Aorta (tissue), 5 donors: ENCODE data around the gene MAP3K4. TPM values are rescaled to one million over a fixed set of nuclear protein-coding genes. Genes with fewer than 3 reads are reported as not detected.

ENCODE experiments used
- ATAC-seq: fragments of 200-7000 bp; cut with Tn5 transposase; one replicate; pipeline ENCODE4 v1.9.1; 2022; ENCODE audit warnings: moderate library complexity; ENCODE audit not compliant: low FRiP score
- DNase-seq, 2 donors: peaks; one replicate each; pipeline ENCODE4 v3.0.0-alpha.2; 2020
- H3K27ac ChIP-seq, 2 donors: one replicate each; pipeline ENCODE4 v1.5.1; 2013; ENCODE audit warnings: low read length in 2 of 2, mild to moderate bottlenecking in 2 of 2, moderate library complexity in 2 of 2, control low read depth in 1 of 2, inconsistent platforms in 1 of 2, low read depth in 1 of 2
- H3K27me3 ChIP-seq, 2 donors: one replicate each; pipeline ENCODE4 v1.6.1; 2013; ENCODE audit warnings: control low read depth in 1 of 2, low read length in 1 of 2, mild to moderate bottlenecking in 1 of 2, moderate library complexity in 1 of 2; ENCODE audit not compliant: insufficient read depth in 2 of 2, control insufficient read depth in 1 of 2
- H3K36me3 ChIP-seq, 2 donors: one replicate each; pipeline ENCODE4 v1.6.1; 2013; ENCODE audit warnings: control low read depth in 1 of 2, low read length in 1 of 2, mild to moderate bottlenecking in 1 of 2; ENCODE audit not compliant: insufficient read depth in 2 of 2, control insufficient read depth in 1 of 2
- H3K4me1 ChIP-seq, 2 donors: one replicate each; pipeline ENCODE4 v1.6.1; 2013; ENCODE audit warnings: low read length in 2 of 2, control low read depth in 1 of 2, mild to moderate bottlenecking in 1 of 2, moderate library complexity in 1 of 2; ENCODE audit not compliant: insufficient read depth in 2 of 2, control insufficient read depth in 1 of 2
- H3K4me3 ChIP-seq, 2 donors: one replicate each; pipeline ENCODE4 v1.5.1; 2013; ENCODE audit warnings: low read length in 2 of 2, control low read depth in 1 of 2, mild to moderate bottlenecking in 1 of 2
- H3K9me3 ChIP-seq: one replicate; pipeline ENCODE4 v1.6.1; 2013; ENCODE audit warnings: mild to moderate bottlenecking, low read length; ENCODE audit not compliant: control insufficient read depth
- WGBS, 2 donors: extraction: QIAGEN DNeasy Blood & Tissue Kit; methylation state at CpG; one replicate each; pipeline ENCODE4 v1.1.7; 2013; 5-methylcytosine and 5-hydroxymethylcytosine counted together
- intact Hi-C, 2 donors: fragments of 100-400 bp; cut with DNase I; formaldehyde crosslinking; loops; one replicate each; pipeline versions ENCODE4 v1.14.2 to v1.15.0; 2022
- polyA plus RNA-seq, 2 donors: library from polyadenylated mRNA; stranded (reverse); fragments of 200-250 nt; gene quantifications; one replicate each; pipeline ENCODE4 v1.2.3, GENCODE V29; 2013
- total RNA-seq, 2 donors: library from RNA; stranded (reverse); fragmentation: NEBNext Ultra II Directional; extraction: Animal tissue kit (Norgen Biotek cat#: 25700); gene quantifications; one replicate each; pipeline ENCODE4 v1.2.1, GENCODE V29; 2021
- donor health status: healthy with polysubstance abuse.
- donor health status: Bipolar disorder and iron deficiency.
- donor health status: DM: no; HTN: no; CAD: no.
- donor health status: DM: no; HTN: no; CAD: no.
- donor health status: DM: yes; HTN: yes; CAD: no.

MAP3K4 gene
- total and polyA plus RNA-seq, 4 donors = 5.3 to 63.7 (median 32.8) TPM

DNA sequence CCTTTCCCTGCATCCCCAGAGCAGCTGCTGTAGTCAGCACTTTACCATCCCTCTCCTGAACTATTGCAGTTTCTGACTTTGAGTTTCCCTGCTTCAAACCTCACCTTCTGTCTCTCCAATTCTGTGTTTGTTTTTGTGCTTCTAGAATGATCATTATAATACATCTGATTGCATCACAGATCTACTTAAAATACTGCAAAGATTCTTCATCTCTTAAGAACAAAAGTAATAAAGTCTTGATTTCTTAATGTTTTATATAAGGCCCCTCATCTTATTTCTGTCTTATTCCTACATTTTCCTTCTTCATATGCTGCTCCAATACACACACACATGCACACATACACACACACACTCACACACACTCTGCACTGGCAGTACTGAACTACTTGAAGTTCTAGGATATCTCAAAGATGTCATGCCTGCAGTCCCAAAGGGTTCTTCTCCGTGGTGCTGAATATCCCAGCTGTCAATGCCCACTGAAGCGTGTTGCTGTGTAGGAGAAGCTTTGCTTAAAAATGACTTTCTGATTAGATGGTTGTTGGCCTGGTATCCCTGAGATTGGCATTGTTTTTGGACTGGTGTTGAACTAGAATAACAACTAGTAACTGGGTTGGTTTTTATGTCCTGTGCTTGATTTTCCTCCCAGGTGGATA lies 97.2 kb downstream of the MAP3K4 start:
- no peak for DNase-seq
- no peaks in the 10 kb centered on the region for H3K9me3 ChIP-seq
- no peak overlapping the region for H3K4me3 ChIP-seq
- H3K36me3 ChIP-seq = peaks cover 6 to 8% of the 10 kb centered on the region in 2 donors
- intact Hi-C loops = no loop called here
- no peak overlapping the region for H3K27ac ChIP-seq
- ATAC-seq = no peak
- no peaks in the 10 kb centered on the region for H3K4me1 ChIP-seq
- no peaks in the 10 kb centered on the region for H3K27me3 ChIP-seq
- 60 to 62% methylated on average over 2 of the region's 2 CpGs for WGBS, 2 donors

DNA sequence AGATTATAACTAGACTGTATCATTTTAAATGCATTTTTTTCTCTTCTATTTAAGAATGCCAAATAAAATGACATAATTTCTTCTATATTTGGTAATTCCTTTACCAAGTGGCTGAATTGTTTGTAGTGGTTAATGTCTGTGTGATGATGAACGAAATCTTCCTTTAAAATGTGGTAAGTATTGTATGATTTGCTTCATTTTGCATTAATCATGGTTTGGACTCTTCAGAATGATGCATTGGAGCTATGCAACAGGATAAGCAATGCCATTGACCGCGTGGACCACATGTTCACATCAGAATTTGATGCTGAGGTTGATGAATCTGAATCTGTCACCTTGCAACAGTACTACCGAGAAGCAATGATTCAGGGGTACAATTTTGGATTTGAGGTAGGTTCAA lies 99.6 kb downstream of the MAP3K4 start:
- Histone ChIP-seq H3K36me3 (peaks cover 3 to 8% of the 10 kb centered on the region in 2 donors), H3K27me3 (no peaks in the 10 kb centered on the region), H3K27ac (no peak overlapping the region), H3K4me3 (no peak overlapping the region), H3K9me3 (no peaks in the 10 kb centered on the region), H3K4me1 (no peaks in the 10 kb centered on the region)
- ATAC-seq = no peak
- intact Hi-C loops = no loop called here
- DNase-seq = no peak
- WGBS, 2 donors = 85 to 87% methylated on average over 4 of the region's 4 CpGs

DNA sequence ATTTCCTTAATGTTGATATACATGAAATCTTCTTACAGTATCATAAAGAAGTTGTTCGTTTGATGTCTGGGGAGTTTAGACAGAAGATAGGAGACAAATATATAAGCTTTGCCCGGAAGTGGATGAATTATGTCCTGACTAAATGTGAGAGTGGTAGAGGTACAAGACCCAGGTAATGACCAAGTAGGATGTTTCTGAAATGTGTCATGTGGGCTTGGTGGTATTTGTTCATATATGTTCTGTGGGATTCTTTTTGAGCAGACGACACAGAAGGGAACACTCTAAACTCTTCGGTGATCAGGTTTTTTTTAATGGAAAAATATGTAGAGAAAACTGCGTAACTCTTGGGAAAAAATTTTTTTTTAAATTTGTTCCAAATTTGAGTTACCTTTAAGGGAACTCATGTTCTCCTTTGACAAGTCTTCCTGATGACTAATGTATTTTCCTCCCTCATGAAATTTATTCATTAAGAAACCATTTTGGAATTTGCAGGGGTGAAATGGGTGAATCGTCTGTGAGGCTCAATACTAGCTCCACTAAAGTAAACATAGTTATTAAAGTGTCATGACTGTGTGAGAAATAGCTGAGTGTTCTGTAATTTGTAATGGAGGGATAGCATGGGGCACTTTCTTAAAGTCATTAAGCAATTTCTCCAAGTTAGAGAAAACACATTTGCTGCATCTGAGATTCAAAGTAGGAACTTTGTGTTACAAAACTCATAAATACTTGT lies 100.6 kb downstream of the MAP3K4 start:
- Histone ChIP-seq H3K4me3 (no peak overlapping the region), H3K27me3 (no peaks in the 10 kb centered on the region), H3K4me1 (no peaks in the 10 kb centered on the region), H3K27ac (no peak overlapping the region), H3K9me3 (no peaks in the 10 kb centered on the region), H3K36me3 (peaks cover 6 to 8% of the 10 kb centered on the region in 2 donors)
- intact Hi-C loops = no loop called here
- ATAC-seq = no peak
- 78% methylated on average over 6 of the region's 6 CpGs for WGBS, 2 donors
- no peak for DNase-seq

DNA sequence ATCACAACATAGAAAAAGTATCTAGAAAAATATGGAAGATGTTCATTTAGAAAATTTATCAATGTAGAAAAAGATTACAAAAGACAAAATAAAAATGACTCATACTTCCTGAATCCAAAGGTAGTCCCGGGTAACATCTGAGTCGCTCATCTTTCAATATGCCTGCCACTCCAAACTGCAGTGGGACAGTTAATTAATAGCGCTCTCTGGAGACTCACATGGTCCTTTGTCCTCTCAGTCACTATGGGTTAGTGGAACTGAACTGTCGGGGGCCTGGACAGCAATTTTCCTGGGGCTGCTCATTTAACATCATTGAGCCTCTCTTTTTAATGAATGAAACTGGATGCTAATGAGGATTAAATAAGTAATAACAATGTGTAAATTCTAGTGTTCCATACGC lies 103.4 kb downstream of the MAP3K4 start:
- DNase-seq (no peak), ATAC-seq (no peak)
- no peaks in the 10 kb centered on the region for H3K4me1 ChIP-seq
- WGBS, 2 donors = 84 to 88% methylated on average over 5 of the region's 5 CpGs
- H3K27me3 ChIP-seq = no peaks in the 10 kb centered on the region
- intact Hi-C loops = no loop called here
- no peak overlapping the region for H3K4me3 ChIP-seq
- no peak overlapping the region for H3K27ac ChIP-seq
- no peaks in the 10 kb centered on the region for H3K9me3 ChIP-seq
- peaks cover 3 to 4% of the 10 kb centered on the region in 2 donors for H3K36me3 ChIP-seq

DNA sequence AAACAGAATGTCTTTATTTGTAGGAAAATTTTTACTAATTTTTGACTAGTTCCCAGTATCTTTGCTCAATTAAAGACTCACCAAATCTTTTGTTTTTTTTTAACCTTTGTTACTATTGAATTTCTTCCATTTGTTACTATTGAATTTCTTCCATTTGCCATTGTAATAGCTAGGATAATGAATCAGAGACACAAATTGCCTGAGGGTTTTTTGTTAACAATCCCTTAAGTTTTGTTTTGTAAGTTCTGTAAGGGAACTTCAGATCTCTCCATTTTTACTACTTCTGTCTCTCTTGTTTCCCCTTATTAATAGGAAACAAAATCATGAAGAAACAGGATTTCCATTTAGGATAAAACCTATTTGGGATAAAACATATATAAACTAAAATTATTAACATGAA lies 104.3 kb downstream of the MAP3K4 start:
- H3K27me3 ChIP-seq = no peaks in the 10 kb centered on the region
- peaks cover 3 to 4% of the 10 kb centered on the region in 2 donors for H3K36me3 ChIP-seq
- intact Hi-C loops = no loop called here
- no peaks in the 10 kb centered on the region for H3K9me3 ChIP-seq
- DNase-seq = no peak
- no peaks in the 10 kb centered on the region for H3K4me1 ChIP-seq
- H3K4me3 ChIP-seq = no peak overlapping the region
- no peak overlapping the region for H3K27ac ChIP-seq
- ATAC-seq = no peak

DNA sequence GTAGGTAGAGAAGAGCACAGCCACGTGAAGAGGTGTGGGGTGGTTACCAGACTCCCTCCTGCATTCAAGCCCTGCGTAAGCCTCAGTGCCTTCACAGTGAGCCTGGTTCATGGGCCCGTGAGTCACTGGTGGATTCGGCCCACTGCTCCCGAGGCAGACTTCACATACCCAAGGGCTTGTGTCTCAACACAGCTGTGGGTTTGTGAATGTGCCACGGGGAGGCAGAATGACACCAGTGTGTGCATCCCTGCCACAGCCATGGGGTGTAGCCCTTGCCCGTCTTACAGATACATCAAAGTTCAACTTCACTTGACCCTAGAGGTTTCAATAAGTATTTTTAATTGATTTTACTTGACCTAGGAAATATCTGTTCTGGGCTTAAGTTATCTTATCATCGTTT lies 108.5 kb downstream of the MAP3K4 start:
- no peaks in the 10 kb centered on the region for H3K9me3 ChIP-seq
- no peaks in the 10 kb centered on the region for H3K27me3 ChIP-seq
- WGBS, 2 donors = 83 to 84% methylated on average over 8 of the region's 8 CpGs
- H3K4me1 ChIP-seq = no peaks in the 10 kb centered on the region
- peaks cover 3 to 6% of the 10 kb centered on the region in 2 donors for H3K36me3 ChIP-seq
- no peak overlapping the region for H3K4me3 ChIP-seq
- no peak overlapping the region for H3K27ac ChIP-seq
- ATAC-seq (no peak), DNase-seq (no peak)
- intact Hi-C loops = loop anchor here in 1 of 2 donors (5.0 kb wide), 1 partner anchor 272 kb away; no protein-coding TSS in a partner anchor

DNA sequence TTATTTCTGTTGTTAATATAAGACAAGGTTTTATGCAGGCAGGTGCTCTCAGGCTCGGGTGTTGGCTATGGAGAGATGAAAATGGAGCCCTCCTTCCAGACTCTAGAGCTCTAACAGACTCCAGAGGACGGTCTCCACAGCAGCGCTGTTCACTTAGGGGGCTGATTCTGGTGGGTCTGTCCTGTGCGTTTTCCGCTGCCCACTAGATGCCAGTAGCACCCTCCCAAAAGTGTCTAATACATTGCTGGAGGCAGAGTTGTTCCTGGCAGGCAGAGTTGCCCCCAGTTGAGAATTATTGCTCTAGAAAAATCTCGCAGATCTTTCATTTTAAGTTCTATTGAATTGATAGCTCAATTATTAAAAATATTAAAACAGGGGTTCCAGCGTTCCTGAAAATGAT lies 109.9 kb downstream of the MAP3K4 start:
- Histone ChIP-seq H3K4me1 (no peaks in the 10 kb centered on the region), H3K9me3 (no peaks in the 10 kb centered on the region), H3K4me3 (no peak overlapping the region), H3K27ac (no peak overlapping the region), H3K27me3 (no peaks in the 10 kb centered on the region), H3K36me3 (peaks cover 3 to 6% of the 10 kb centered on the region in 2 donors)
- no peak for DNase-seq
- intact Hi-C loops = loop anchor here in 1 of 2 donors (5.0 kb wide), 1 partner anchor 271 kb away; no protein-coding TSS in a partner anchor
- WGBS, 2 donors = 69 to 75% methylated on average over 7 of the region's 7 CpGs
- ATAC-seq = no peak

DNA sequence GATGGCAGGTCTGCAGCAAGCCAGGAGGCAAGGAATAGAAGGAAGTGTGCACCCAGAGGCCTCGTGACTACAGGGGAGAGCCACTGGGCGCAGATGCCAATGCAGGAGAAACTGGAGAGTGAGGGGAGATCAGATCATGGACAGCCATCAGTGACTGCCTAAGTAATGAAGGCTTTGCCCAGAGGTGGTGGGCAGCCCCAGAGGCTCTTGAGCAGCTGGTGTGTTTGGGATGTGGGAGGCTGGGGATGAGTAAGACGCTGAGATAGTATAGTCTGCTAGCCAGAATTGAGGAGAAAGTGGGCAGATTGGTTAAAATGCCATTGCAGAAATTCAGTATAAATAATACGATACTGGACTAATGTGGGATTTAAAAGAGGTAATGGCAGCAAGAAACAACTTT lies 111.9 kb downstream of the MAP3K4 start:
- no peak for DNase-seq
- no peaks in the 10 kb centered on the region for H3K4me1 ChIP-seq
- no peaks in the 10 kb centered on the region for H3K27me3 ChIP-seq
- H3K27ac ChIP-seq = no peak overlapping the region
- no peak overlapping the region for H3K4me3 ChIP-seq
- H3K36me3 ChIP-seq = peaks cover 0 to 10% of the 10 kb centered on the region in 2 donors
- WGBS, 2 donors = 97 to 99% methylated on average over 4 of the region's 4 CpGs
- ATAC-seq = no peak
- intact Hi-C loops = loop anchor here in 1 of 2 donors (5.0 kb wide), 1 partner anchor 269 kb away; no protein-coding TSS in a partner anchor
- H3K9me3 ChIP-seq = no peaks in the 10 kb centered on the region

DNA sequence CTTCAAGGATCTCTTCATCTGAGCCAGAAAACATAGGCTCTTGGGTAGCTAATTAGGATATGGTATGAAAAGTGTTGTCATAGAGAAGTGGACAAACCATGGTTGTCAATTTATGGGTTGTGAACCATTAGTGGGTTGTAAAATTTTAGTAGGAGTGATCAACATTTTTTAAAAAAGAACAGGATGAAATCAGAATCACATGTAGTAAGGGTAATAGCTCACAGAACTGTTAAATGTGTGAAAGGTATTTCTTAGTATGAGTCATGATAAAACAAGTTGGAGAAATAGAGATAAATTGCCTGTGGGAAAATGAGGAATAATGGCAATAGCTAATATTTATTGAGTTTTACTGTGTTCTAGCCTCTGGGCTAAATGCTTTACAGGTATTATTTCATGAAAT lies 113.4 kb downstream of the MAP3K4 start:
- ATAC-seq (no peak), DNase-seq (no peak)
- H3K9me3 ChIP-seq = no peaks in the 10 kb centered on the region
- no peak overlapping the region for H3K4me3 ChIP-seq
- H3K27me3 ChIP-seq = no peaks in the 10 kb centered on the region
- H3K36me3 ChIP-seq = peaks cover 4 to 10% of the 10 kb centered on the region in 2 donors
- no peaks in the 10 kb centered on the region for H3K4me1 ChIP-seq
- no peak overlapping the region for H3K27ac ChIP-seq
- intact Hi-C loops = loop anchor here (5.0 kb wide), 1 partner anchor 267 kb away; no protein-coding TSS in a partner anchor
